ENCODE data around the gene ATOH1.

The ATOH1 gene
- total RNA-seq, result 0 to 0.04 reads per million in 2 donors

- DNase-seq, result no peak
Observed at GRCh38 chr4:93828332-93828994, at the start of gene ATOH1. TSS of gene ATOH1 (plus strand) at chr4:93828753. CDS start at chr4:93828927, 174 bp downstream.

DNA sequence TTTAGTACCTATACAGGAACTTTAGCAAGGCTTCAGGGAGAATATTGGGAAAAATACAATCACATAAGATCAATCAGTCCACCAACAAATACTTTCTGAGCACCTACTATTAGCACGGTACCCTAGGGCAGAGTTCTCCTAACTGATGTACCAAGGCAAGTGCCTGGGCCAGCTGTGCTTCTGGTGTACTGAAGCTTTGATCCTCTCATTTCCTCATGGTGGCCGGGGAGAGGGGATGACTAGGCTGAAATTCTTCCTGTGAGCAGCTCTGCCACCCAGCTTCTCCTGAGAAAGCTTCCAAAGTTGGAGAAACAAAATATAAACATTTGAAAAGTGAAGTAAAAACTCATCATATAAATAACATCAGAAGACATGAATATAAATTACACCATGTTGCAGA lies 49.3 kb upstream of the ATOH1 start:
- DNase-seq, result no peak

DNA sequence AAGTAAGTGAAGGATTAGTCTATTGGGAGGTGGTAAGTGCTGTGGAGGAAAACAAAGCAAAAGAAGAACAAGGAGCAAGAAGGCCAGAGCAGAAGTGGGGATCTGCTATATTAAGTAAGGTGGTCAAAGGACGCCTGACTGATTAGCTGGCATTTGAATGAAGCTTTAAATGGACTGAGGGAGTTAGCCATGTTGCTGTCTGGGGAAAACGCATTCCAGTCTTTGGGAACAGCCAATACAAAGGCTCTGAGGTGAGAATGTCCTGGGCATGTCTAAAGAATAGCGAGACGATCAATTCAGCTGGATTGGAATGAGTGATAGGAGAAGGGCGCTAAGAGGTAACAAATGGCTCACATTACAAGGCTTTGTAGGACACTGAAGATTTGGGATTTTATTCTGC lies 48.5 kb upstream of the ATOH1 start:
- DNase-seq, result no peak

- DNase-seq, result no peak
Observed at GRCh38 chr4:93781198-93781597, 47.4 kb upstream of the ATOH1 start.

DNA sequence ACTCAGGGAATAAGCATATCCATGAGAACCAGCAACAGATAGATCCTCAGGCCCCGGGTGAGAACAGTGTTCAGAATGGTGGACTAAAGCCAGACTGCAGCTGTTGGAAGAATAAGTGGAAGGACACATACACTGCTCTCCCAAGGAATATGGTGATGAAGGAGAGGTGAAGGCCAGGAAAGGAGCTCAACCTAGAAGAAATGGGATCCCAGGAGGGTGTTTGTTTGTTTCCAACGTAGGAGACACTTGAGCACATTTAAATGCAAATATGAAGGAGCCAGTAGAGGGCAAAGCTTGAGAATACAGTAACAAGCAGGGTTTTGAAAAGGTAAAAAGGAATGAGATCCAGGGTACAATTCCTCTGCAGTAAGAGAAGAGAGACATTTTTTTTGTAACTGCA lies 42.4 kb upstream of the ATOH1 start:
- DNase-seq, result no peak

- no peak for DNase-seq
Observed at GRCh38 chr4:93788712-93789111, 39.8 kb upstream of the ATOH1 start.

DNA sequence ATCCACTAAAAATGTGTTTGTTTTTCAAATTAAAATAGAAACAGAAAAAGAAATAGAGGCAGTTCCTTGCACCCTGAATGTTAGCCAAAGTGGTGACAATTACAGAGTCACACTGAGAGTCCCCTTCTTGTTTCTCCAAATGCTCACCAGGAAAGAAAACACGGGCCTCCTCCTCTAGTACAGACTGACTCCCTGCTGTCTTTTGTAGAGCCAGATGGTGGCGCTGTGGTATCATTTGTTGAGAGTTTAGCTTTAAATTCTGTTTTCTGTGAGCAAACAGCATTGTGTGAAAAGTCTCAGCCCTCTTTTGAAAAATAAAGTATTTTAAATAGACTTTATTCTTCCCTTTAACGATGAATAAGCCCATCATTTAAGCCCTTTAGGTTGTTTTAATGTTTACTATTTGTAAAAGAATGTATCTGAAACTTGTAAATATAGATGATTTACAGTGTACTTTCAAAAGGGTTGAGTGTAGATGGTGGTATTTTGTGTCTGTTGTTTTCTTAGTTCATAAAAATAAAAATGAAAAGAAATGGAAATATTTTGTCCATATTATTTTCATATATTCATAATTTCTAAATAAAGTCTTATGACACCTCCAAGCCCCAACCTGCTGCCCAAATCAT lies 36.9 kb upstream of the ATOH1 start:
- no peak for DNase-seq

DNA sequence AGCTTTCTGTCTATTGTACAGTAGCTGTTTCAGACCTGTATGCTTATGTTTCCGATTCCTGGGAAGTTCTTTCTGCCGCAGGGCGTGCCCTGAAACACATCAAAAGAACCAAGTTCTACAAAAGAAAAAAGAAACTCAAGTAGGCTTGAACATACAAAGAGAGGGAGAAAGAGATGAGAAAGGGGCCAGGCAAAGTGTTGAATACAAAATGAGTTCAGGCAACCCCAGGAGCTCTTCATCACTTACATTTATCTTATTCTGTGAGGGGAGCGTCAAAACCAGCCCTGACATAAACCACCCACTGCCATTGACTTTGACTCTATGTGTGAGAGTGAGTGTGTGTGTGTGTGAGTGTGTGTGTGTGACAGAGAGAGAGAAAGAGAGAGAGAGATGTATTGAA lies 26.5 kb upstream of the ATOH1 start:
- DNase-seq, result no peak

GRCh38 chr4:93809773-93810172 lies 18.8 kb upstream of the ATOH1 start:
- no peak for DNase-seq

- DNase-seq, result no peak
Observed at GRCh38 chr4:93810340-93810992, 18.1 kb upstream of the ATOH1 start.

DNA sequence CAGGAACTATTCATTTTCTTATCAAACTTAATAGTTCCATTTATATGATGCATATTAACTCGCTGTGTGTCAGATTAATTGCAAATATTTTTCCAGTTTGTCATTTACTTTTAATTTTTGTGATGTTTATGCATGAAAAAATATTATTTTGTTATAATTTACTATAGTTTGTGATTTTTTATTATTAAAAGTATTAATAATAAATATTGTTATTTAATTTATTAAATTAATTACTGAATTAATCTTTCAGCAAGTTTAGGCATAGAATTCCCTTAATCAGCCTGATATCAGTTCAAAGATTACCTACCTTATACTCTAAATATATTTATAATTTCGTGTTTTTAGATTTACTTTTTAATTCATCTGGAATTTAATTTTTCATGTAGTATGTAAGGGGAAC lies 15.5 kb upstream of the ATOH1 start:
- DNase-seq, result no peak

DNA sequence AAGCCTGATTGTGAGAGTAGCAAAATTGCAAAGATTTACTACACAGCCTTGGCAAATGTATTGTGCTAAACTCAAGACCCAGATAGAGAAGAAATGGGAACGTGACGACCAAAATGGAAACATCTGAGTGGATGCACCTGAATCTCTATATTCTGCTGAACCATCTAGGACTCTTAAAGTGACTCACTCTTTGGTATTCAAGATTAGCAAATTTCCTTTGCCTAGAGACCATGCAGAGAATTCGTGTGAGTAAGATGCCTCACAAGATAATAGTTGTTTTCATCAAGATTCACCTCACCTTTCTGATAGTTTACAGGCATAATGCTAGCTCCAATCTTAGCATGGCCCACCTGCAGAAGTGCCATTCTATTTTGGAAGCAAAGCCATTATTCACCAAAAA lies 14.4 kb upstream of the ATOH1 start:
- no peak for DNase-seq

GRCh38 chr4:93814722-93815121 lies 13.8 kb upstream of the ATOH1 start:
- no peak for DNase-seq

DNA sequence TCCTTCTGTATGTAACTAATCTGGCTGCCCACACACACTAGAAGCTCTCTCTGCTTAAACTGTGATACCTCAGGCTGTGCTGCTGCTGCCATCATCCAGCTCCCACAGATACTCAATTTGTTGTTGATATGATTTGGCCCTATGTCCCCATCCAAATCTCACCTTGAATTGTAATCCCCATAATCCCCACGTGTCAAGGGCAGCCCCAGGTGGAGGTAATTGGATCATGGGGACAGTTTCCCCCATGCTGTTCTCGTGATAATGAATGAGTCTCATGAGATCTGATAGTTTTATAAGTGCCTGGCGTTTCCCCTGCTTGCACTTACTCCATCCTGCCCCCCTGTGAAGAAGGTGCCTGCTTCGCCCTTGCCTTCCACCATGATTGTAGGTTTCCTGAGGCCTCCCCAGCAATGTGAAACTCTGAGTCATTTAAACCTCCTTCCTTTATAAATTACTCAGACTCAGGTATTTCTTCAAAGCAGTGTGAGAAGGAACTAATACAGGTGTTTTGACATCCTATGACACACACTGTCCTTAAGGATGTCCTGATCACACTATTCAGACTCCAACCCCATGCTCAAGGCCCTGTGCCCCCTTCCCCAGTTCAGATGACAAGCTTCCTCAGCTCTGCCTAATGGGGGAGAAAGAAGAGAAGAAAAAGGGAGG lies 2.9 kb upstream of the ATOH1 start:
- DNase-seq, result no peak

DNA sequence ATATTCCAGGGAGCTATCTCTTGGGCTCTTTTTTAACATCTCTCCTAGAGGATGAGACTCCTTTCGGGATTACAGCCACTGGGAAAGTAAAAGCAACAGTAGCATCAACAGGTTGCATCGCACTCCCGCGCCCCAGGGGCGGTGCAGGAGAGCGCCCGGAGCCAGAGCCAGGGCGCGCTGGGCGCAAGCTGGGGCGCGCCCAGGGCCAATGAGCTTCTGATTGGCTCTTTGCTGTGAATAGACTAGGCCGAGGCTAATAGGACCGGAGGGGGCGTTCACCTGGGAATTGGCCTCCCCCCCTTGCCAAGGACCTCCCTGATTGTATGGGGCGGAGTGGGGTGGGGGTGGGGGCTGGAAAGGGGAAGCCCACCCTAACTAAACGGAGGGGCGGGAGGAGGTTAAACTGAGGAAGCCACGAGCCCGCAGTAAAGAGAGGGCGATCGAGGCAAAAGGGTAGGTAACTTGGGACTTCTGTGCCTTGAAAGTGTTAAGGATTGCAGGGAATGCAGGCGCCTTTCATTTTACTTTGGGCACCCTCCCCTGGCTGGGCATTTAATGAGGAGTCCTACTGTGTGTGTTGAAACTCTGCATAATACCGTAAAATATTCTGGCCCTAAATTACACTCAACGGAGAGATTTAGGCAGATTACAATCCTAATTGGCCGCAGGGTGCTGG lies 1.1 kb upstream of the ATOH1 start:
- DNase-seq, result no peak

DNA sequence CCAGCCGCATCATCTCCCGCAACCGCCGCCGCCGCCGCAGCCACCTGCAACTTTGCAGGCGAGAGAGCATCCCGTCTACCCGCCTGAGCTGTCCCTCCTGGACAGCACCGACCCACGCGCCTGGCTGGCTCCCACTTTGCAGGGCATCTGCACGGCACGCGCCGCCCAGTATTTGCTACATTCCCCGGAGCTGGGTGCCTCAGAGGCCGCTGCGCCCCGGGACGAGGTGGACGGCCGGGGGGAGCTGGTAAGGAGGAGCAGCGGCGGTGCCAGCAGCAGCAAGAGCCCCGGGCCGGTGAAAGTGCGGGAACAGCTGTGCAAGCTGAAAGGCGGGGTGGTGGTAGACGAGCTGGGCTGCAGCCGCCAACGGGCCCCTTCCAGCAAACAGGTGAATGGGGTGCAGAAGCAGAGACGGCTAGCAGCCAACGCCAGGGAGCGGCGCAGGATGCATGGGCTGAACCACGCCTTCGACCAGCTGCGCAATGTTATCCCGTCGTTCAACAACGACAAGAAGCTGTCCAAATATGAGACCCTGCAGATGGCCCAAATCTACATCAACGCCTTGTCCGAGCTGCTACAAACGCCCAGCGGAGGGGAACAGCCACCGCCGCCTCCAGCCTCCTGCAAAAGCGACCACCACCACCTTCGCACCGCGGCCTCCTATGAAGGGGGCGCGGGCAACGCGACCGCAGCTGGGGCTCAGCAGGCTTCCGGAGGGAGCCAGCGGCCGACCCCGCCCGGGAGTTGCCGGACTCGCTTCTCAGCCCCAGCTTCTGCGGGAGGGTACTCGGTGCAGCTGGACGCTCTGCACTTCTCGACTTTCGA lies 654 bp downstream of the ATOH1 start:
- no peak for DNase-seq

DNA sequence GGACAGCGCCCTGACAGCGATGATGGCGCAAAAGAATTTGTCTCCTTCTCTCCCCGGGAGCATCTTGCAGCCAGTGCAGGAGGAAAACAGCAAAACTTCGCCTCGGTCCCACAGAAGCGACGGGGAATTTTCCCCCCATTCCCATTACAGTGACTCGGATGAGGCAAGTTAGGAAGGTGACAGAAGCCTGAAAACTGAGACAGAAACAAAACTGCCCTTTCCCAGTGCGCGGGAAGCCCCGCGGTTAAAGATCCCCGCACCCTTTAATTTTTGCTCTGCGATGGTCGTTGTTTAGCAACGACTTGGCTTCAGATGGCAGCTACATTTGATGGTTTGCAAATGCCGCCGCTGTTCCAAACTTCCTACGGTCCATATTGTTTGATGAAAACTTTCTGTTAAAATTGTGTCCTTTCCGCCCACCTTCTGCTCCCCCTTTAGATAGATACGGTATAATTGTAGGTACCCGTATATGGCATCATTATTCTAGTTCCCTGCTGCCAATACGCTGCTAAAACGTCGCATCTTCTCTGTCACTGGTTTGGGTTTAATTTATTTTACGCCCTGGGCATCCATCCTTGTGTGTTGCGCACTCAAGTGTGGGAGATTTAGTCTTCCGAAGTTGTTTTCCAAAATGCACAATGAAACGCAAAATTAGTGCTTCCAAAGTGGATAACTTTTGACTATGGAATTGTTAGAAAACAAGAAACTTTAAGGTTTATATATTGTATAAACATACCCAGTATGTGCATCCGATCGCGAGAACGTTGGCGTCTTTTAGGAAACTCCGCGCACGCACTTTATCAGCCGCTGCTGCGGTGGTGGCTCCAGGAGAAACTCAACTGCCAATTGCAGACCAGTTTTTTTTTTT lies 1.5 kb downstream of the ATOH1 start:
- no peak for DNase-seq

- DNase-seq, result no peak
Observed at GRCh38 chr4:93831716-93832496, 3.4 kb downstream of the ATOH1 start.

GRCh38 chr4:93834249-93835066 lies 5.9 kb downstream of the ATOH1 start:
- DNase-seq, result no peak
